ENCODE measurements around the gene KCTD4.

GRCh38 chr13:45225370-45225769 lies 24.5 kb upstream of the KCTD4 start:
- TF ChIP-seq CTCF (conservative IDR thresholded peaks at IDR 0.05) (no peak), EZH2 (IDR thresholded peaks at IDR 0.05; ENCODE audit: low read depth) (no peak)

All from PC-9 (cell line).